ENCODE results near the gene TRIM14. TPM values are rescaled to one million over a fixed set of nuclear protein-coding genes. Genes with fewer than 3 reads are reported as not detected.

Gene TRIM14
- total RNA-seq, 1 experiment from 2014 or later, result 20.2 TPM

DNA sequence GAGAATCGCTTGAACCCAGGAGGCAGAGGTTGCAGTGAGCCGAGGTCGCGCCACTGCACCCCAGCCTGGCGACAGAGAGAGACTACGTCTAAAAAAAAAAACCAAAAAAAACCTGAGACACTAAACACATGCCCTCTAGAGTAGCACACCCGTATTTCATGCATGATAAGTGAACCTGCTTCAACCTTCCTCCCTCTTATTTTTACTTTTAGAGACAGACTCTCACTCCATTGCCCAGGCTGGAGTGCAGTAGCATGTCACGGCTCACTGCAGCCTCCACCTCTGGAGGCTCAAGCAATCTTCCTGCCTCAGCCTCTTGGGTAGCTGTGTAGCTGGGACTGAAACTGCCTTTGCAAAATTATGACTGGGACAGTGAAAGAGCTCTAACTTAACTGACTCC is 80.1 kb downstream of the TRIM14 start:
- ChIA-PET POLR2A (ENCODE audit: unreplicated experiment) (interaction anchor here (0.6 kb wide), 1 partner anchor 392 kb away, joined by 3 read pairs; no protein-coding TSS in a partner anchor), CTCF (no interaction called here)
- Histone ChIP-seq H3K9me2 (ENCODE audit: insufficient read depth) (no peaks in the 10 kb centered on the region), H3K4me2 (no peak overlapping the region), H3K4me3 (no peak overlapping the region), H3K27ac (no peak overlapping the region), H3F3A (ENCODE audit: insufficient read depth, low read depth) (peaks cover 22% of the 10 kb centered on the region), H2AFZ (no peak overlapping the region), H3K27me3 (ENCODE audit: insufficient read depth, low read depth) (no peaks in the 10 kb centered on the region), H3K36me3 (ENCODE audit: low read depth) (no peaks in the 10 kb centered on the region), H3K79me2 (ENCODE audit: low read depth) (no peaks in the 10 kb centered on the region), H4K20me1 (ENCODE audit: insufficient read depth) (no peaks in the 10 kb centered on the region), H3K9me3 (ENCODE audit: insufficient read depth, low read depth) (no peaks in the 10 kb centered on the region), H3K4me1 (replicated peaks; ENCODE audit: insufficient read depth) (peaks cover 29% of the 10 kb centered on the region)
- DNase-seq, result no peak
- TF ChIP-seq EZH2 (IDR thresholded peaks at IDR 0.05; ENCODE audit: low read depth) (no peak), CTCF (conservative IDR thresholded peaks at IDR 0.05) (no peak)
- BruUV-seq (replicated peaks), result no TSS peak
- intact Hi-C loops (cut with micrococcal nuclease; ENCODE audit: unreplicated experiment), result no loop called here

DNA sequence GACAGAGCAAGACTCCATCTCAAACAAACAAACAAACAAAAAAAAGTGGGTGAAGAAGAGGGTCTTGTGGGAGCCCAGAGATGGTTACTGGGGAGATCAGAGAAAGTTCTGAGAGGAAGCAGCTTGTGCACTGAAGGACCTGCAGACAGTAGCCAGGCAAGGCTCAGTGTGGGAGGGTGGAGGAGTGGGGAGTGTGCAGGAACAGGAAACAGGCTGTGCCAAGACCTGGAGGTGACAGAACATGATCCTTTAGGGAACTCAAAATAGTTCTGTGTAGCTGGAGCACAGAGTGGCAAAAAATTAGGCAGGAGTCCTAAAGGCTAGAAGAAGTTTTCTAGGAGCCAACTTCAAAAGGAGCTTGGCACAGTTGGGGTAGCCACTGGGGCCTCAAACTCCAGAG is 81.7 kb downstream of the TRIM14 start:
- Histone ChIP-seq H3K4me3 (no peak overlapping the region), H3K27me3 (ENCODE audit: insufficient read depth, low read depth) (no peaks in the 10 kb centered on the region), H3K27ac (0 out of 2 replicates have a peak overlapping the region, but pooled peaks have one; percentile 11), H3K36me3 (ENCODE audit: low read depth) (no peaks in the 10 kb centered on the region), H3F3A (ENCODE audit: insufficient read depth, low read depth) (peaks cover 22% of the 10 kb centered on the region), H4K20me1 (ENCODE audit: insufficient read depth) (no peaks in the 10 kb centered on the region), H3K4me1 (replicated peaks; ENCODE audit: insufficient read depth) (peaks cover 29% of the 10 kb centered on the region), H3K9me3 (ENCODE audit: insufficient read depth, low read depth) (no peaks in the 10 kb centered on the region), H3K79me2 (ENCODE audit: low read depth) (no peaks in the 10 kb centered on the region), H2AFZ (no peak overlapping the region), H3K9me2 (ENCODE audit: insufficient read depth) (no peaks in the 10 kb centered on the region), H3K4me2 (0 out of 2 replicates have a peak overlapping the region, but pooled peaks have one; percentile 36)
- ChIA-PET POLR2A (ENCODE audit: unreplicated experiment) (interaction anchor here (0.6 kb wide), 1 partner anchor 315 kb away, joined by 3 read pairs; no protein-coding TSS in a partner anchor), CTCF (no interaction called here)
- intact Hi-C loops (cut with micrococcal nuclease; ENCODE audit: unreplicated experiment), result no loop called here
- TF ChIP-seq CTCF (conservative IDR thresholded peaks at IDR 0.05) (no peak), EZH2 (IDR thresholded peaks at IDR 0.05; ENCODE audit: low read depth) (no peak)
- DNase-seq, result peak; percentile 47 to 51
- BruUV-seq (replicated peaks), result no TSS peak

- H3K4me3 ChIP-seq, result no peak overlapping the region
- peak in 1 of 2 experiments; percentile 50 for DNase-seq
- H3K27me3 ChIP-seq (ENCODE audit: insufficient read depth, low read depth), result no peaks in the 10 kb centered on the region
- ChIA-PET POLR2A (ENCODE audit: unreplicated experiment) (interaction anchor here (0.7 kb wide), 1 partner anchor 22 kb away, joined by 11 read pairs; the partner anchor contains the start of gene NANS), CTCF (interaction anchor here (0.5 to 1.4 kb wide), 3 partner anchors 22 to 393 kb away, joined by 3 to 5 read pairs (median 3); partner anchors contain the start of gene NANS)
- H3K4me2 ChIP-seq, result peak overlapping the region; percentile 49
- H4K20me1 ChIP-seq (ENCODE audit: insufficient read depth), result no peaks in the 10 kb centered on the region
- H3K9me3 ChIP-seq (ENCODE audit: insufficient read depth, low read depth), result no peaks in the 10 kb centered on the region
- intact Hi-C loops (cut with micrococcal nuclease; ENCODE audit: unreplicated experiment), result no loop called here
- TF ChIP-seq CTCF (conservative IDR thresholded peaks at IDR 0.05), result peak; percentile 79
- TF ChIP-seq EZH2 (IDR thresholded peaks at IDR 0.05; ENCODE audit: low read depth), result no peak
- H3K36me3 ChIP-seq (ENCODE audit: low read depth), result no peaks in the 10 kb centered on the region
- no peaks in the 10 kb centered on the region for H3K9me2 ChIP-seq (ENCODE audit: insufficient read depth)
- H3K27ac ChIP-seq, result peak overlapping the region; percentile 83
- peaks cover 22% of the 10 kb centered on the region for H3F3A ChIP-seq (ENCODE audit: insufficient read depth, low read depth)
- BruUV-seq (replicated peaks), result TSS peak; percentile 79
- H3K79me2 ChIP-seq (ENCODE audit: low read depth), result no peaks in the 10 kb centered on the region
- no peak overlapping the region for H2AFZ ChIP-seq
- H3K4me1 ChIP-seq (replicated peaks; ENCODE audit: insufficient read depth), result peaks cover 29% of the 10 kb centered on the region
These were observed 84.2 kb downstream of the TRIM14 start for GRCh38 chr9:98034593-98035546.
